ENCODE measurements around the gene CENPP.

DNA sequence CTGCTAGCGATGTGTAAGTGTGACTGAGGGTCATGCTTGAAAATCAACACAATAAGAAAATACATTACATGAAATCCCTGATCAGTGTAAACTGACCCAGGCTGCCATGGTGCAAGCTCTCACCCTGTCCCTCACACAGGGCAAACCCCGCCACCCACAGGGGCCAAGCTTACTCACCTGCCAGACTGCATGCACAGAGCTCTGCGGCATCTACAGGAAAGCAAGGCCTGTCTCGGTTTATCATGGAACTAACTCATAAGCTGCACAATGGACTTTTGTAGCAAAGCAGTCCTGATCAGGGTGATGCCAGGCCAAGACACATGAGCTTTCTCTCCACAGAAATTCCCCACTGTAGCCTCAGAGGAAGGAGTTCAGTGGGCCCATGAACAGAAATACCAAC, 334.5 kb downstream of the CENPP start:
- TF ChIP-seq, protein P1, sequence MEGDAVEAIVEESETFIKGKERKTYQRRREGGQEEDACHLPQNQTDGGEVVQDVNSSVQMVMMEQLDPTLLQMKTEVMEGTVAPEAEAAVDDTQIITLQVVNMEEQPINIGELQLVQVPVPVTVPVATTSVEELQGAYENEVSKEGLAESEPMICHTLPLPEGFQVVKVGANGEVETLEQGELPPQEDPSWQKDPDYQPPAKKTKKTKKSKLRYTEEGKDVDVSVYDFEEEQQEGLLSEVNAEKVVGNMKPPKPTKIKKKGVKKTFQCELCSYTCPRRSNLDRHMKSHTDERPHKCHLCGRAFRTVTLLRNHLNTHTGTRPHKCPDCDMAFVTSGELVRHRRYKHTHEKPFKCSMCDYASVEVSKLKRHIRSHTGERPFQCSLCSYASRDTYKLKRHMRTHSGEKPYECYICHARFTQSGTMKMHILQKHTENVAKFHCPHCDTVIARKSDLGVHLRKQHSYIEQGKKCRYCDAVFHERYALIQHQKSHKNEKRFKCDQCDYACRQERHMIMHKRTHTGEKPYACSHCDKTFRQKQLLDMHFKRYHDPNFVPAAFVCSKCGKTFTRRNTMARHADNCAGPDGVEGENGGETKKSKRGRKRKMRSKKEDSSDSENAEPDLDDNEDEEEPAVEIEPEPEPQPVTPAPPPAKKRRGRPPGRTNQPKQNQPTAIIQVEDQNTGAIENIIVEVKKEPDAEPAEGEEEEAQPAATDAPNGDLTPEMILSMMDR (IDR thresholded peaks at IDR 0.05; ENCODE audit: insufficient read depth, low read length, poor library complexity, severe bottlenecking), result no peak
- TF ChIP-seq EZH2phosphoT487 (conservative IDR thresholded peaks at IDR 0.05; ENCODE audit: low read length), result no peak
